ENCODE measurements around the gene IFNGR2. TPM values are rescaled to one million over a fixed set of nuclear protein-coding genes. Genes with fewer than 3 reads are reported as not detected.

IFNGR2 gene
- total and polyA plus RNA-seq, 9 donors: 39.6 to 125 (median 46.7) TPM

DNA sequence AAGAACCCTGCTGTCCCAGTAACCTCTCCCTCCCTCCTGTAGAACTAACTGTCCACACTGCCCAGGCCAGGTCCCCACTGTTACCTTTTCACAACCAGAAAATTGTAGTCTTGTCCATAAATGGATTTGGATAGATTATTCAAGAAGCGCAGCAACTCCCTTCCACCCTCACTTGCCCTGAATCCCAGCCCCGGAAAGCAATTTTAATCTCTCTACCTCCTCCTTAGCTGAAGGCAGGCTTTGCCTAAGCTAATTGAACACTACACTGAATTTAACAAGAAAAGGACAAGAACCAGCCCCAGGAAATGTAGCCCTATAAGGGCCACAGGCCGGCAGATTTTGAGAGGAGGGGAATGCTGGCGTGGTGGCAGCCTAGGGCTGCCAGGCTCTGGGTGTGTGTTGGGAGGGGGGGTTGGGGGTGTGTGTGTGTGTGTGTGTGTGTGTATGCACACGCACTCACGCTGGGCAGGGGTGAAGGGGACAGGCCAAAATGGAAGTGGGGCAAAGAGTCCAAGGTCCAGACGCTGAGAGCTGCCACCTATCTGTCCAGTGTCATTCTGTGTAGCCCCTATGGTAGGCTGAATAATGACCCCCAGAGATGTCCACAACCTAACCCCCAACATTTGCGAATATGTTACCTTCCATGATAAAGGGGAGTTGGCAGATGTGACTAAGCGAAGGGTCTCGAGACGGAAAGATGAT lies 10.8 kb upstream of the IFNGR2 start:
- Histone ChIP-seq H3K36me3 (no peaks in the 10 kb centered on the region), H3K4me1 (ENCODE audit: insufficient read depth) (no peaks in the 10 kb centered on the region), H3K27me3 (no peaks in the 10 kb centered on the region), H3K9me3 (no peaks in the 10 kb centered on the region), H3K4me3 (no peak overlapping the region), H3K27ac (no peak overlapping the region)
- 79 to 82% (median 82%) methylated on average over 11 of the region's 11 CpGs for WGBS, 3 donors
- TF ChIP-seq EP300 (IDR thresholded peaks at IDR 0.05): no peak
- TF ChIP-seq, protein P1, sequence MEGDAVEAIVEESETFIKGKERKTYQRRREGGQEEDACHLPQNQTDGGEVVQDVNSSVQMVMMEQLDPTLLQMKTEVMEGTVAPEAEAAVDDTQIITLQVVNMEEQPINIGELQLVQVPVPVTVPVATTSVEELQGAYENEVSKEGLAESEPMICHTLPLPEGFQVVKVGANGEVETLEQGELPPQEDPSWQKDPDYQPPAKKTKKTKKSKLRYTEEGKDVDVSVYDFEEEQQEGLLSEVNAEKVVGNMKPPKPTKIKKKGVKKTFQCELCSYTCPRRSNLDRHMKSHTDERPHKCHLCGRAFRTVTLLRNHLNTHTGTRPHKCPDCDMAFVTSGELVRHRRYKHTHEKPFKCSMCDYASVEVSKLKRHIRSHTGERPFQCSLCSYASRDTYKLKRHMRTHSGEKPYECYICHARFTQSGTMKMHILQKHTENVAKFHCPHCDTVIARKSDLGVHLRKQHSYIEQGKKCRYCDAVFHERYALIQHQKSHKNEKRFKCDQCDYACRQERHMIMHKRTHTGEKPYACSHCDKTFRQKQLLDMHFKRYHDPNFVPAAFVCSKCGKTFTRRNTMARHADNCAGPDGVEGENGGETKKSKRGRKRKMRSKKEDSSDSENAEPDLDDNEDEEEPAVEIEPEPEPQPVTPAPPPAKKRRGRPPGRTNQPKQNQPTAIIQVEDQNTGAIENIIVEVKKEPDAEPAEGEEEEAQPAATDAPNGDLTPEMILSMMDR (IDR thresholded peaks at IDR 0.05): no peak
- intact Hi-C loops (cut with DNase I): no loop called here
- DNase-seq: no peak

DNA sequence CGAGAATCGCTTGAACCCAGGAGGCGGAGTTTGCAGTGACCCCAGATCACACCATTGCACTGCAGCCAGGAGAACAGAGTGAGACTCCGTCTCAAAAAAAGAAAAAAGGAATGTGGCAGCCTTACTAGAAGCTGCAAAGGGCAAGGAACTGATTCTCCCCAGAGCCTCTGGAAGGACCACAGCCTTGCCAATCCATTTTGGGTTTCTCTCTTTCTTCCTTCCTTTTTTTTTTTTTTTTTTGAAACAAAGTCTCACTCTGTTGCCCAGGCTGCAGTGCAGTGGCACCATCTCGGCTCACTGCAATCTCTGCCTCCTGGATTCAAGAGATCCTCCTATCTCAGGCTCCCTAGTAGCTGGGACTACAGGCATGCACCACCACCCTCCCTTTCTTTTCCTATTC lies 9.9 kb upstream of the IFNGR2 start:
- no peaks in the 10 kb centered on the region for H3K27me3 ChIP-seq
- H3K36me3 ChIP-seq: no peaks in the 10 kb centered on the region
- H3K27ac ChIP-seq: no peak overlapping the region
- intact Hi-C loops (cut with DNase I): no loop called here
- TF ChIP-seq, protein P1 (IDR thresholded peaks at IDR 0.05): no peak
- TF ChIP-seq EP300 (IDR thresholded peaks at IDR 0.05): no peak
- TF ChIP-seq POLR2A (IDR thresholded peaks at IDR 0.05): no peak
- DNase-seq: no peak
- H3K4me3 ChIP-seq: no peak overlapping the region
- 53 to 64% (median 56%) methylated on average over 5 of the region's 5 CpGs for WGBS, 3 donors
- no peaks in the 10 kb centered on the region for H3K4me1 ChIP-seq (ENCODE audit: insufficient read depth)
- no peaks in the 10 kb centered on the region for H3K9me3 ChIP-seq

DNA sequence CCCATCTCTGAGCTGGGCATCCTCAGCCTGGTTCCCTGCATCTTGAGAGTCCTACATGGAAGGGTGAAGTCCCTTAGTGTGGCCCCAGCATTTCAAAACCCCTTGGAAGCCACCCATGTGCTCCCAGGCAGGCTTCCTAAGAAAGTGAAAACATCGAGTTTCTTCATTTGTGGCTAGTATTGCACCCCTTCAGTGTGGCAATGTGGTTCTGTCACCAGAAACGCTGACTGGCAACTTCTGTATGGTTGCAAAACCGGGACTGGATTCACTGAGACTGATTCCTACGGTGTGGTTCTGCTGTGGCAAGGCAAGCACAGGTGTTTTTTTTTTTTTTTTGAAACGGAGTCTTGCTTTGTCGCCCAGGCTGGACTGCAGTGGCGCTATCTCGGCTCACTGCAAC lies 9.0 kb upstream of the IFNGR2 start:
- WGBS, 3 donors: 90 to 93% (median 92%) methylated on average over 8 of the region's 8 CpGs

DNA sequence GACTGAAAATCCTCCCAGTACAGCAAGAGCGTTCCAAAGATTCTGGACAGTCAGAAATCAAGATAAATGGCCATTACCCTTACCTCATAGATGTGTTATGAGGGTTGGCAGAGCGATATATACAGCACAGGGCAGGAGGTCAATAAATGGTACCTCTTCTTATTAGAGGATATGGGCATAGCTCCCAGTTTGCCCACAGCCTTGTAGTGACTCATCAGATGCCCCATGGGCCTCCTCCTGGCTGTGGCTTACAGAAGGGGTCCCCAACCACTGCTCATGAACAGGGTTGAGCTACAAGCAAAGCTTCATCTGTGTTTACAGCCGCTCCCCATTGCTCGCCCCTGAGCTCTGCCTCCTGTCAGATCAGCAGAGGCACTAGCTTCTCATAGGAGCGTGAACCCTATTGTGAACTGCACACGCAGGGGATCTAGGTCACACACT lies 7.3 kb upstream of the IFNGR2 start:
- no peaks in the 10 kb centered on the region for H3K9me3 ChIP-seq
- intact Hi-C loops (cut with DNase I): no loop called here
- no peaks in the 10 kb centered on the region for H3K36me3 ChIP-seq
- WGBS, 3 donors: 81 to 82% (median 81%) methylated on average over 6 of the region's 6 CpGs
- no peaks in the 10 kb centered on the region for H3K27me3 ChIP-seq
- H3K27ac ChIP-seq: no peak overlapping the region
- no peak for DNase-seq
- TF ChIP-seq EP300 (IDR thresholded peaks at IDR 0.05) (no peak), POLR2A (IDR thresholded peaks at IDR 0.05) (no peak)
- TF ChIP-seq, protein P1 (IDR thresholded peaks at IDR 0.05): no peak
- no peak overlapping the region for H3K4me3 ChIP-seq
- H3K4me1 ChIP-seq (ENCODE audit: insufficient read depth): no peaks in the 10 kb centered on the region

More for the DNA sequence above, 9.0 kb upstream of the IFNGR2 start:
- Histone ChIP-seq H3K4me1 (ENCODE audit: insufficient read depth) (no peaks in the 10 kb centered on the region), H3K27me3 (no peaks in the 10 kb centered on the region), H3K4me3 (no peak overlapping the region), H3K36me3 (no peaks in the 10 kb centered on the region), H3K9me3 (no peaks in the 10 kb centered on the region), H3K27ac (no peak overlapping the region)
- no peak for DNase-seq
- TF ChIP-seq EP300 (IDR thresholded peaks at IDR 0.05) (no peak), POLR2A (IDR thresholded peaks at IDR 0.05) (no peak)
- TF ChIP-seq, protein P1 (IDR thresholded peaks at IDR 0.05): no peak
- intact Hi-C loops (cut with DNase I): no loop called here

Data from ovary (tissue), 9 donors.